DND-41 (cell line): ENCODE data around the gene C10orf95.

Experiments used
- ATAC-seq: fragments of 200-7000 bp; cut with Tn5 transposase; 3 replicates; pipeline ENCODE4 v1.9.1; 2021; ENCODE audit warnings: low read depth; ENCODE audit not compliant: insufficient read depth
- DNase-seq: peaks from one replicate; pipeline ENCODE4 v3.0.0-alpha.2; 2020
- H2AFZ ChIP-seq: 2 replicates; pipeline ENCODE4 v1.6.0; 2012; ENCODE audit warnings: low read depth, low read length
- H3K27ac ChIP-seq: 2 replicates; pipeline ENCODE4 v1.5.1; 2012; ENCODE audit warnings: low read length, inconsistent platforms
- H3K27me3 ChIP-seq: fragments of 200-600 bp; sonication (generic); 2 replicates; pipeline ENCODE4 v1.6.0; 2012; ENCODE audit warnings: low read length, mild to moderate bottlenecking, inconsistent platforms; ENCODE audit not compliant: insufficient read depth, poor library complexity
- H3K36me3 ChIP-seq: 2 replicates; pipeline ENCODE4 v1.5.1; 2012; ENCODE audit warnings: low read length, inconsistent platforms; ENCODE audit not compliant: insufficient read depth
- H3K4me1 ChIP-seq: 2 replicates; pipeline ENCODE4 v1.5.1; 2012; ENCODE audit warnings: mild to moderate bottlenecking, low read length; ENCODE audit not compliant: insufficient read depth
- H3K4me2 ChIP-seq: 2 replicates; pipeline ENCODE4 v1.6.0; 2012; ENCODE audit warnings: mild to moderate bottlenecking, moderate library complexity, low read length, inconsistent platforms; ENCODE audit not compliant: insufficient read depth
- H3K4me3 ChIP-seq, 2 experiments: fragments of 200-600 bp in 1 of 2; shearing (Covaris generic) in 1 of 2; 2 replicates each; pipeline ENCODE4 v1.5.1; 2012 to 2016; ENCODE audit warnings: inconsistent platforms in 2 of 2, low read length in 2 of 2, mild to moderate bottlenecking in 2 of 2, low read depth in 1 of 2, moderate library complexity in 1 of 2
- H3K79me2 ChIP-seq: 2 replicates; pipeline ENCODE4 v1.6.0; 2012; ENCODE audit warnings: low read length, inconsistent platforms; ENCODE audit not compliant: insufficient read depth
- H3K9ac ChIP-seq: 2 replicates; pipeline ENCODE4 v1.6.0; 2012; ENCODE audit warnings: low read depth, mild to moderate bottlenecking, inconsistent platforms, low read length, moderate library complexity
- H3K9me3 ChIP-seq: 2 replicates; pipeline ENCODE4 v1.5.1; 2012; ENCODE audit warnings: low read length, moderate library complexity, mild to moderate bottlenecking, inconsistent platforms; ENCODE audit not compliant: insufficient read depth, severe bottlenecking
- H4K20me1 ChIP-seq: 2 replicates; pipeline ENCODE4 v1.6.0; 2012; ENCODE audit warnings: low read length; ENCODE audit not compliant: insufficient read depth
- CTCF ChIP-seq: IDR thresholded peaks from 2 replicates; pipeline ENCODE4 v1.5.1; 2012; ENCODE audit warnings: borderline replicate concordance, low read length, moderate library complexity, mild to moderate bottlenecking; ENCODE audit not compliant: poor library complexity, severe bottlenecking; ENCODE audit errors: extremely low read depth
- EZH2 ChIP-seq: IDR thresholded peaks from 3 replicates; pipeline ENCODE4 v1.6.1; 2012; ENCODE audit warnings: borderline replicate concordance, low read depth, mild to moderate bottlenecking, moderate library complexity, low read length, inconsistent platforms; ENCODE audit not compliant: severe bottlenecking

The C10orf95 gene

GRCh38 chr10:102424145-102424544, 27.2 kb downstream of the C10orf95 start:
- H3K4me2 ChIP-seq = no peak overlapping the region
- H3K4me3 ChIP-seq = no peak overlapping the region
- peaks cover 10% of the 10 kb centered on the region; the same call in 1 of the 2 replicates for H4K20me1 ChIP-seq
- peaks cover 34% of the 10 kb centered on the region for H3K4me1 ChIP-seq
- H3K27me3 ChIP-seq = no peaks in the 10 kb centered on the region
- no peak for TF ChIP-seq CTCF
- no peak for TF ChIP-seq EZH2
- no peaks in the 10 kb centered on the region for H3K9me3 ChIP-seq
- no peak overlapping the region for H3K9ac ChIP-seq
- peaks cover 13% of the 10 kb centered on the region for H3K79me2 ChIP-seq
- DNase-seq = no peak
- no peak for ATAC-seq
- peaks cover 31% of the 10 kb centered on the region for H3K36me3 ChIP-seq
- no peak overlapping the region for H3K27ac ChIP-seq
- H2AFZ ChIP-seq = no peak overlapping the region

GRCh38 chr10:102423372-102423968, 27.9 kb downstream of the C10orf95 start:
- no peak for TF ChIP-seq CTCF
- TF ChIP-seq EZH2 = no peak
- H3K27me3 ChIP-seq = no peaks in the 10 kb centered on the region
- no peaks in the 10 kb centered on the region for H3K9me3 ChIP-seq
- H3K4me3 ChIP-seq = no peak overlapping the region
- H2AFZ ChIP-seq = no peak overlapping the region
- peak overlapping the region; percentile 100; the same call in 1 of the 2 replicates for H3K4me2 ChIP-seq
- no peak for DNase-seq
- H3K36me3 ChIP-seq = peaks cover 31% of the 10 kb centered on the region
- peaks cover 38% of the 10 kb centered on the region for H3K4me1 ChIP-seq
- ATAC-seq = no peak
- no peak overlapping the region for H3K27ac ChIP-seq
- H3K9ac ChIP-seq = no peak overlapping the region
- H4K20me1 ChIP-seq = peaks cover 14% of the 10 kb centered on the region; the same call in 1 of the 2 replicates
- H3K79me2 ChIP-seq = peaks cover 13% of the 10 kb centered on the region

- no peak for DNase-seq
These were observed 28.7 kb downstream of the C10orf95 start for GRCh38 chr10:102422545-102423129.

More at GRCh38 chr10:102422545-102423129, 28.7 kb downstream of the C10orf95 start:
- peak overlapping the region; percentile 100 for H3K4me2 ChIP-seq
- peaks cover 14% of the 10 kb centered on the region; the same call in 1 of the 2 replicates for H4K20me1 ChIP-seq
- H3K4me3 ChIP-seq = peak overlapping the region in 1 of 2 experiments; percentile 95; a peak in 1 of 4 replicates
- TF ChIP-seq EZH2 (no peak), CTCF (peak; percentile 43)
- H3K27ac ChIP-seq = no peak overlapping the region
- H2AFZ ChIP-seq = no peak overlapping the region
- no peaks in the 10 kb centered on the region for H3K9me3 ChIP-seq
- no peaks in the 10 kb centered on the region for H3K27me3 ChIP-seq
- H3K36me3 ChIP-seq = peaks cover 31% of the 10 kb centered on the region
- H3K79me2 ChIP-seq = peaks cover 13% of the 10 kb centered on the region
- no peak for ATAC-seq
- H3K9ac ChIP-seq = 0 out of 2 replicates have a peak overlapping the region, but pooled peaks have one; percentile 75
- H3K4me1 ChIP-seq = peaks cover 38% of the 10 kb centered on the region
